ENCODE data around the gene DTX3.

- TF ChIP-seq CTCF (IDR thresholded peaks at IDR 0.05) (no peak), POLR2A (IDR thresholded peaks at IDR 0.05) (no peak)
Measured at GRCh38 chr12:57593187-57593586, 11.4 kb upstream of the DTX3 start.

Data from body of pancreas (tissue), 4 donors.